ENCODE results near the gene LCN12.

Gene LCN12, protein sequence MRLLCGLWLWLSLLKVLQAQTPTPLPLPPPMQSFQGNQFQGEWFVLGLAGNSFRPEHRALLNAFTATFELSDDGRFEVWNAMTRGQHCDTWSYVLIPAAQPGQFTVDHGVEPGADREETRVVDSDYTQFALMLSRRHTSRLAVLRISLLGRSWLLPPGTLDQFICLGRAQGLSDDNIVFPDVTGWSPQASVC

DNA sequence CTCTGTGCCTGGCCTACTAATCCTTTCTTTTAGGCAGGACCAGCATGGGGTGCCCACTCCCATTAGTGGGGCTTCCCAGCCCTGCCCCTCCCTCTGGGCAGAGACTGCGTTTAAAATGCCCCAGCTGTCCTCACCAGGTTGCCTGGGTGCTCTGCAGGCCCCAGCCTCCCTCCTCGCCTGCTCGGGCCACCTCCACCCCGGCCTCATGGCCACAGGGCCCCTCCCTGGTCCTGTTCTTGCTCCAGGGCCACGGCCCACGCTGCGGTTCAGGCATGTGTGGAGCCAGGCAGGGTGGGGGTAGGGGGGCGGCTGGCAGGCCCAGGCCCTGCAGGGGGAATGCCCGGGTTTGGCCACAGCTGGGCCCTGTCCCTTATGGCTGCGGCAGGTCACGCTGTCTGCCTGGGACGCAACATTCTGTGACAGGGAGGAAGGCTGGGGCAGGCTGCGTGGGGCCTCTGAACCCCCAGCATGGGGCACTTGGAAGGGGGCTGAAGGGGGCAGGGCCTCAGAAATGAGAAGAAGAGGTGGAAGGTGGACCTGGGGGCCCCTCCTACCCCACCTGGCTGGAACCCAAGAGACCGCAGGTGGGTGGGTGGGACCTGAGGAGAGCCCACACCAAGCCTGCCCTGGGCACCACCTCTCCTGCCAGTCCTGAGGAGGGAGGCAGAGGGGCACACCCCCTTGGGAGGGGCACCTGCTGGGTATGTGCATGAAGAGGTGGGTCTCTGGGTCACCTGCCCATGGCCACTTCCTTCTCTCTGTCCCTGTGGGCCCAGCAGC is at the start of gene LCN12:
TSS of gene LCN12 (plus strand) at position 733 of the 780 bp plus-strand sequence. CDS start 55 bp downstream, outside the sequence.
- no peak for DNase-seq

DNA sequence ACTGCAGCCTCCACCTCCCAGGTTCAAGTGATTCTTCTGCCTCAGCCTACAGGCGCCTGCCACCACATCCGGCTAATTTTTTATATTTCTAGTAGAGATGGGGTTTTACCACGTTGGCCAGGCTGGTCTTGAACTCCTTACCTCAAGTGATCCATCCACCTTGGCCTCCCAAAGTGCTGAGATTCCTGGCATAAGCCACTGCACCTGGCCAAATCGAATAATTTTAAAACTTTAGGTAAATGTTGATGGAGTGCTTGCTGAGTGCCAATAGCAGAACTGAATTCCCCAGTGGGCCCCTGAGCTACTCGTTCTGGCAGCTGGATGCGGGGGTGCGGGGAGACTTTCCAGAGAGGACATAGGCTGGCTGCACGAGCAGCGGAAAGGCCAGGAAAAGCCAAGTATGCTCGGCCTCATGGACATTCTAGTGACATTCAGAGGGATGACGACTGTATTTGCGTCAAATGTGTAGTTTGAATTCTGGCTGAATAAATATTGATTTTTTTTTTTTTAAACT is 49.0 kb upstream of the LCN12 start:
- no peak for DNase-seq

DNA sequence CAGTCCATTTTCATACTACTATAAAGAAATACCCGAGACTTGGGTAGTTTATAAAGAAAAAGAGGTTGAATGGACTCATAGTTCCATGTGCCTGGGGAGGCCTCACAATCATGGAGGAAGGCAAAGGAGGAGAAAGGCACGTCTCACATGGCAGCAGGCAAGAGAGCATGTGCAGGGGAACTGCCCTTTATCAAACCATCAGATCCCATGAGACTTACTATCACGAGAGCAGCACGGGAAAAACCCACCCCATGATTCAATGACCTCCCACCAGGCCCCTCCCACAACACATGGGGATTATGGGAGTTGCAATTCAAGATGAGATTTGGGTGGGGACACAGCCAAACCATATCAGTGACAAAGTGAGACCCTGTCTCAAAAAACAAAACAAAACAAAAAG is 45.8 kb upstream of the LCN12 start:
- DNase-seq = no peak

DNA sequence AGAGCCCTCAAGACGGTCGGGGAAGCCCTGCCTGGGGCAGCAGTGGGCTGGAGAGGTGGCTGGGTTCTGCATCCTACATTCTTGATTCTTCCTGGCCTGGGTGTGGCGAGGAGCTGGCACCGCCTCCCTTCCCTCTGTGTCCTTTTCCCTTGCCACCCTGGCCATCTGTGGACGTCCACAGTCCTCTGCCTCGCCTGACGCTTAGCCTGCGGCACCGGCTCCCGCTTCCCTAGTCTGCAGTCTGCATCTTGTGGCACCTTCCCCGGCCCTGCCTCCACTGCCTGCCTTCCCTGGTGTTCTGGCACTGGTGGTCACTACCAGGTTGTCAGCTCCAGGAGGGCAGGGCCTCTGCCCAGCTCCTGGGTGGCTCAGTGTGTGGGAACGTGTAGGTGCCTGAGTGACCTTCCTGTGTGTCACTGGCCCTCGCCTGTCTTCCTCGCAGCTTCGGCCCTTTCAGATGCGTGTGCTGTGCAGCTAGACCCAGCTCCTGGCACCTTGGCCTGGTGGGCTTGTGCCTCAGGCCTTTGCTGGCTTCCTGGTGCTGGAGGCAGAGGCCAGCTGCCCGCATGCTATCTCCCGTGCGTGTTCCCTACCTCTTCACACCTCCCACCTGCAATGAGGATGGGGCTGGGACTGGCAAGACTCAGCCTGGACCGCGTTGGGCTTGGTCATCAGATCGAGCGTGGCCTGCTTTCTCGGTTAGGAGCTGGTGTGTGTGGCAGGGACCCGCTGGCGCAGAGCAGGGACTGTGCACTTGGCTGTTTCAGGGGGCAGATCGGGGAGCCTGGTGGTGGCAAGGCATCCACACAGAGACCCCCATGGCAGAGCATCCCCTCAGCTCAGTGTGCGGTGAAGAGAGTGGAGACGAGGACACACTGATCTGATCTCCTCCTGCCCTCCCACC is 44.8 kb upstream of the LCN12 start:
- no peak for DNase-seq

DNA sequence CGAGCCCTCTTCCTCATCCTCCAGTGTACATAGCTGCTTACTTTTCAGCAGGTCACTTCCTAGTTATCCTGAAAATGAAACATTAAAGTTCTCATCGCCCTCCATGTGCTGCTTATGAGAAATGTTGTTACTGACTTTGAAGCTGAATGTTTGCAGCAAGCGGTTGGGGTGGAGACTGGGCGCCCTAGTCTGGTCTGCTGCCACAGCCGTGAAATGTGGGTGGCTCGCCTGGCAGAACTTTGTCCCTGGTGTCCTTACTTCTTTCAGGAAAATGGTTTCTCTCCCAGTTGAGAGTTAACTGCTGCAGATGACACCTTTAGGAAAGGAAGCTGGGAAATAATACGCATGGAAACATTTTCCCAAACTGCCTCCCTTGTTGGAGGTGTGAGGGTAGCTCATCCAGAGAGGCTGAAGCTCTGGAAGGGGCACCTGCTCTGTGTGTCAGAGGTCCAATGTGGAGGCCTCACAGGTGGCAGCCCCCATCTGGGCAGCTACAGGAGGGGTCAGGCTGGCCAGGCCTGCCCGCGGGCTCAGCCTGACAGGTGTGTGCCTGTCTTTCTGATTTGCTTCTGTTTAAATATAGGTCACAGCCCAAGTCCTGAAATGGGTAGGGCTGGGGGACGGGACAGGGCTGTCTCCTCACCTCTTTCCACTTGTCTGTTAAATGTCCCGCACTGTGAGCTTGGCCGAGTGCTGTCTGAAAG is 41.7 kb upstream of the LCN12 start:
- DNase-seq = no peak

DNA sequence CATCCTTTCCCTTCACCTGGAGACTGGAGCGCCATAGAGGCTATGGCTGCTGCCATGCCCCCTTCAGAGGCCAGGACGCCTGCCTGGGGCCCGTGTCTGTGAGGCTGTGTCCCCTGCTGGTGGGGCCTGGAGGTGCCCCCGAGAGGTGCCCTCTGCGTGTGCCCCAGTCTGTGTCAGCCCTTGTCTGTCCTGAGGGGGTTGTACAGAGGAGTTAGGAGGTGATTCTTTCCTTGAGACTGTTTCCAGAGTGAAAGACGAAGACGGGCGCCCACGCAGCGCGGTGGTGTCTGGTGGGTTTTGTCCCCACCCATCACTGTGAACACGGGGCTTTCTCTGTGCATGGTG is 41.2 kb upstream of the LCN12 start:
- no peak for DNase-seq

DNA sequence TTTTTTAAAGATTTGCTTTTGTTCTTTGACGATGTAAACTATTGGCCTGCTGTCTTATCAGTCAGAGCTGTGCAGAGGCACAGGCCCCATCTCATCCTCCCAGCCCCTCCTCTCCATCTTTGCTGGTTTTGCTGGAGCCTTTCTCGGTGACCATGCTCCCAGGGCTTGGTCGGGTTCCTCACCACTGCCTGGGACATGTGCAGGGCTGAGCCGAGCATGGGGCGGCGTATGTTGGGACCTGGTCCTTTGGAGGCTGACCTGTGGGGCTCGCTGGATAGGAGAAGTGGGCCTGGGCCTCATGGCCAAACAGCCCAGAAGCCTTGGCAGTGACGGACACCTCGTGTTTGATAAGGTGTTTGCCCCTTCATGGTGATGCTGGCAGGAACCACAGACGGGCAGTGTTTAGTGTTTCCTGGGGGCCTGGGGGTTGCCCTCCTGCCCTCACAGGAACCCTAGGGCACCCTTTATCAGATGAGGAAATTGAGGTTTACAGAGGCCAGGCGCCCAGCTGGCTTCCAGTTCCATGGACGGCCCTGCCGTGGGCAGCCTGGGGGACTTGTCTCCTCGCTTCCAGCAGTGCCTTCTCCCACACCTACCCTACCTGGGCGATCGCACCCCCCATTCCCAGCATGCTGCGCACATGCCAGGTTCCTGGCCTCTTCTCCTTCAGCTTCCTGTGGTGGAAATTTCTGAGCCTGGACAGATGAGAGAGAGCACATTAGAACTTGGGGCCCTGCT is 38.2 kb upstream of the LCN12 start:
- no peak for DNase-seq

DNA sequence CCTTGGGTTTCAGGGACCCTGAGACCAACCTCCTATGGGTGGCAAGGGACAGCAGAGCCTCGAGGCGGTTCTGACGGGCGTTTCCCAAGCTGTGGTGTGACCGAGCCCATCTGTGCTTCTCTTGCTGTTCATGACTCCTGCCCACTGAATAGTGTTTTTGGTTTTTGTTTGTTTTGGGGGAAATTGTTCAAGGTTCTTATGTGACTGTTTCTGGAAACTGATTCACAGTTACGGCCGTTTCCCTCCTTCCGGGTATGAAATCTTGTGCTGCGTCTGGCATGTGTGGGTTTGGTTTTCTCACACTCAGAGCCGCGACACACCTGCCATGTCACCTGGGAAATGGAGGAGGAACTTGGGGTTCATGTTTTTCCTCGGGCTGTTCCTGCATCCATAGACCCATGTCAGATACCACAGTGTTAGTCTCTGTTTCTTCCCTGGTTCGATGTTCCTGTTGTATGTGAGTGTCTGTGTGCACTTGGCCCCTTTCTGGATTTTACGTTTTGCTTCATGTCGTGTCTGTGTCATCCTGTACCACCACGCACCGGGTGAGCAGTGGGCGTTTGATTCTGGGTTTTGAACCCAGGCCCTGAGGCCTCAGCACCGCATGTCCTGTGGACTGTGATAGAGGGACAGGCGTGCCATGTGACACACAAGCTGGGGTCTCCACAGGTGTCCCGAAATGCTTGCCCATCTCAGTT is 36.3 kb upstream of the LCN12 start:
- no peak for DNase-seq

DNA sequence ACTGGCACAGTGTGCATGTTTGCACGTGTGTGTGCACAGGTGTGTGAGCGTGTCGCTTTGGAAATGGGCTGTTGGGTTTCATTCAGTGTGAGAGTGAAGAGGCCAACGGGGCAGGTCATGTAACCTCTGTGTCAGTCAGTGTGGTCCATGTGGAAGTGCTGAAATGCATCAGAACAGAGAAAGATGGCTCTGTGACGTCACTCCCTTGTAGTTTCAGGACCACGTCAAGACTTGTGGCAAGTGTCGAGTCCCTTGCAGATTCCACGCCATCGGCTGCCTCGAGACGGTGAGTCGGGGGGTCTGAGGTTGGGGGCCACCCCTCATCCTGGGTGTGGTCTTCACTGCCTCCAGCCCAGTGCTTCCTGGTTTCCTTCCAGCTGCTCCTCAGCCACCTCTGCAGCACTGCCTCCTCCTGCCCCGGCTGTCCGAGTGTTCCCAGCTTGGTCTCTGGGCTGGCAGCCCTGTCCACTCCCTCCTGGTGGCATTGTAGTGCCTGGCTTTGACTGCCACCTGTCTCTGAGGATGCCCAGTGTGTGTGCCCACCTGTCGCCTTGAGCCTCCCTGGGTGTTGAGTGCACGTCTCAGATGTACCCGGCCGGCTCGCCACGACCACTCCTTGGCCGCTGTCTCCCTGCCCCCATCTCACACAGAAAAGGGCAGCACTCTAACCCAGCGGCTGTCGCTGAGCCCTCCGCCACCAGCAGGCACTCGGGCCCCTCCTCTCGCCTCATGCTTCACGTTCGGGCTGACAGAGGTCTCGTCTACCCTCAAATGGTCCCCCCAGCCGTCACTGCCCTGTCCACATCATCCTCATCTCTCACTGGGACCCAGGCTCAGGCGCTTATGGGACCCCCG is 35.5 kb upstream of the LCN12 start:
- no peak for DNase-seq

DNA sequence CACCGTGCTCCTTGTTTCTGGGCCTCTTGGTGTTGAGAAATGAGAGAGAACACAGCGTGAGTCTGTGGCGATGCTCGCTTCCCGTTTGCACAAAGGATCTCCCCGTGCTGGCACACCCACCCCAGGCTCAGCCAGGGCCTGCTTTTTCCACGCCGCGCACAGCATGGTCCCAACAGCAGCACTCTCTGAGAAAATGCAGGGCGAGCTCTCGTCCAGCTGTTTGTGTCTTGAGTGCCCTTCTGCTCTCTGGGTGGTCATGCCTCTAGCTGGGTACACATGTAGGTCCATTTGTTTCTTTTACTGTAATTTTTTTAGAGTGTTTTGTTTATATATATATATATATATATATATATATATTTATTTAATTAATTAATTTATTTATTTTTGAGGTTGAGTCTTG is 34.2 kb upstream of the LCN12 start:
- no peak for DNase-seq

DNA sequence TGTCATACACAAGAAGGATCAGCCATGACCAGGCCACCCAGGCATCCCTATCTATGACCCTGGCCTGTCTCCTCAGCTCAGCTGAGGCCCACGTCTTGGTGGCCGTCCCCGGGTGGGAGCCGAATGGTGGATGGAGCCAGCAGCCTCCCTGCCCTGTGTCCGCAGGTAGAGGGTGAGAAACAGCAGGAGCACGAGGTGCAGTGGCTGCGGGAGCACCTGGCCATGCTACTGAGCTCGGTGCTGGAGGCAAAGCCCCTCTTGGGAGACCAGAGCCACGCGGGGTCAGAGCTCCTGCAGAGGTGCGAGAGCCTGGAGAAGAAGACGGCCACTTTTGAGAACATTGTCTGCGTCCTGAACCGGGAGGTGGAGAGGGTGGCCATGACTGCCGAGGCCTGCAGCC is 32.0 kb upstream of the LCN12 start:
- no peak for DNase-seq

DNA sequence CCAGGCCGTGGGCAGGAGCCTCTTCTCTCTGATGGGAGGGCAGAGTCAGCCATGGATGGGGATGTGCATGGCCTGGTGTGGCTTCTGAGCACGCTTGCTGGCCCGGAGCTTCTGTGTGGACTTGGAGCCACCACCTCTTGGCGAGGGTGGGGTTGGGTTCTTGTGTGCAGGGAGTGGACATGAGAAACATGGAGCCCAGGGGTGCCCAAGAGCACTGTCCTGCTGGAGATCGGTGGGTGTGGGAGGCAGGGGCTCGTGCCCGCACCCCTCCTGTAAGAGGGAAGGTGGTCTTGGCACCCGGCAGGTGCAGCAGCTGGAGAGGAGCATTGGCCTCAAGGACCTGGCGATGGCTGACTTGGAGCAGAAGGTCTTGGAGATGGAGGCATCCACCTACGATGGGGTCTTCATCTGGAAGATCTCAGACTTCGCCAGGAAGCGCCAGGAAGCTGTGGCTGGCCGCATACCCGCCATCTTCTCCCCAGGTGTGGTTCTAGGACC is 31.3 kb upstream of the LCN12 start:
- no peak for DNase-seq

DNA sequence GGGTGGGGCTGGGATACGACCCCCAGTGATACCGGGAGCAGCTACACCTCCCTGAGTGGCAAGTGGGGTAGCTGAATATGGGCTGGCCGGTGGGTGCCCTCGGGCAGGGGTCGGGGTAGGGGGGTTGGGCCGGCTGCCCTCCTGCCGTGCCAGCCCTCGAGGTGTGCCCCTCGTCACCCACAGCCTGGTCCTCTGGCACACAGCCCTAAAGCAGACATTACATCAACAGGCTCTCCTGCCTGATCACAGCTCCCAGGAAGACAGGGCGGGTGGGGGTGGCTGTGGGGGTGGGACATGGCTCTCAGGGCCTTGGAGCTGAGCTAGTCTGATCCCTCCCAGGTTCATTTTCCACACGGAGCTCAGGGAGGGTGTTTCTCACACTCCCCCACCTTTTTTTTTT is 30.8 kb upstream of the LCN12 start:
- no peak for DNase-seq

DNA sequence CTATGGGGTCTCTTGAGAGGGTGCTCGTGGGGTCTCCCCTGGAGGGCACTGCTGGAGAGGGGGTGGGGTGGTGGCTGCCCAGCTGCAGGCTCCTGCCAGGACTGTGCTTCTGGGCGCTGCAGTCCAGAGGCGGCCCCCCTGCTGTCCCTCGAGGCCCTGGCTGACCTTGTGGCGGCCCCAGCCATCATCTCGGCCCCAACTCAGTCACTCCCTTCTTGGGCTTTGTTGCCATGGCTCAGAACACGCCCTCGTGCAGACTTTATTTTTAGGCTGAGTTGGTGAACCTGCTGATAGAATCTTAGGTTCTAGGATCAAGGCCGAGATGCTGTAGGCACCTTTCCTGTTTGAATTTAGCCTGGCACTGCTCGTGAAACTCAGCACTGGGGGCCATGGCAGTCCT is 30.4 kb upstream of the LCN12 start:
- no peak for DNase-seq

DNA sequence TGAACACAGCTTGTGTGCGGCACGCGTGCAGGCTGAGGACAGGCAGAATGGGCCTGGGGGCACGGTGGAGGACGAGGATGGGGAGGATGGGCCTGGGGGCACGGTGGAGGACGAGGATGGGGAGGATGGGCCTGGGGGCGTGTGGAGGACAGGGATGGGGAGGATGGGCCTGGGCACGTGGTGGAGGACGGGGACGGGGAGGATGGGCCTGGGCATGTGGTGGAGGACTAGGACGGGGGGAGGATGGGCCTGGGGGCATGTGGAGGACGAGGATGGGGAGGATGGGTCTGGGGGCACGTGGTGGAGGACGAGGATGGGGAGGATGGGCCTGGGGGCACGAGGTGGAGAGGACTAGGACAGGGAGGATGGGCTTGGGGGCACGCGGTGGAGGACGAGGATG is 29.5 kb upstream of the LCN12 start:
- DNase-seq = no peak

DNA sequence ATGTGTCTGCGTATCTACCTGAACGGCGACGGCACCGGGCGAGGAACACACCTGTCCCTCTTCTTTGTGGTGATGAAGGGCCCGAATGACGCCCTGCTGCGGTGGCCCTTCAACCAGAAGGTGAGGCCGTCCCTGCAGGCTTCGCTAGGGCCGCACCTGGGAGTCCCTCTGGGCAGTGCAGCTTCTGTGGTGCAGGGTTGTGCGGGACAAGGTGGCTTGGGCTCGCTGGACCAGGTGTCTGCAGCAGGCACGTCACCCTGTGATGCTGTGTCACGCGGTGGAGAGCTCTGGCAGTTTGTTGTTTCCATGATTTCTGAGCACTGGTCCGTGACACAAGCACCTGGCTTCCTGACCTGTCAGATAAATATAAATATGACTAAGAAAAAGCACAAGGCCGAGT is 28.2 kb upstream of the LCN12 start:
- no peak for DNase-seq

DNA sequence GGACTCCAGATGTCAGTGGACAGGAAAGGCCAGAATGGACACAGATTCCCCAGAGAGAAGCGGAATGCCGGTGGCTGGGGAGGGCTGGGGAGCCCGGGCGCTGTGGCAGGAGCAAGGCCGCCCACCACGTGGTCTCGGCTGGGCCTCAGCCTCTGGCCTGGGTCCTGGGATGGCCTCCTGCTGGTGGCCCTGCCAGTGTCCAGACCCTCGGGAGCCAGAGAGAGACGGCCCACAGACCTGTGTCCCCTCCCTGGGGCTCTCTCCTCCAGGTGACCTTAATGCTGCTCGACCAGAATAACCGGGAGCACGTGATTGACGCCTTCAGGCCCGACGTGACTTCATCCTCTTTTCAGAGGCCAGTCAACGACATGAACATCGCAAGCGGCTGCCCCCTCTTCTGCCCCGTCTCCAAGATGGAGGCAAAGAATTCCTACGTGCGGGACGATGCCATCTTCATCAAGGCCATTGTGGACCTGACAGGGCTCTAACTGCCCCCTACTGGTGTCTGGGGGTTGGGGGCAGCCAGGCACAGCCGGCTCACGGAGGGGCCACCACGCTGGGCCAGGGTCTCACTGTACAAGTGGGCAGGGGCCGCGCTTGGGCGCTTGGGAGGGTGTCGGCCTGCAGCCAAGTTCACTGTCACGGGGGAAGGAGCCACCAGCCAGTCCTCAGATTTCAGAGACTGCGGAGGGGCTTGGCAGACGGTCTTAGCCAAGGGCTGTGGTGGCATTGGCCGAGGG is 26.5 kb upstream of the LCN12 start:
- no peak for DNase-seq

DNA sequence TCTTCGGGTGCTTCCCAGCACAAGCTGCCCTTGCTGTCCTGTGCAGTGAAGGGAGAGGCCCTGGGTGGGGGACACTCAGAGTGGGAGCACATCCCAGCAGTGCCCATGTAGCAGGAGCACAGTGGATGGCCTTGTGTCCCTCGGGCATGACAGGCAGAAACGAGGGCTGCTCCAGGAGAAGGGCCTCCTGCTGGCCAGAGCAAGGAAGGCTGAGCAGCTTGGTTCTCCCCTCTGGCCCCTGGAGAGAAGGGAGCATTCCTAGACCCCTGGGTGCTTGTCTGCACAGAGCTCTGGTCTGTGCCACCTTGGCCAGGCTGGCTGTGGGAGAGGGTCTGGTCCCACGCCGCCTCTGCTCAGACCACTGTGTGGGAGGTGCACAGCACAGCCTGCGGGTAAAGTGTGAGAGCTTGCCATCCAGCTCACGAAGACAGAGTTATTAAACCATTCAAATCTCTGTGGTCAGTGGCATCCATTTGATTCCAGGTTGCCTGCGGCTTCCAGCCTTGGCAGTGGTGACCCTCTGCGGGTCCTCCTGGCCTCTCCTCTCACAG is 25.8 kb upstream of the LCN12 start:
- DNase-seq = no peak

DNA sequence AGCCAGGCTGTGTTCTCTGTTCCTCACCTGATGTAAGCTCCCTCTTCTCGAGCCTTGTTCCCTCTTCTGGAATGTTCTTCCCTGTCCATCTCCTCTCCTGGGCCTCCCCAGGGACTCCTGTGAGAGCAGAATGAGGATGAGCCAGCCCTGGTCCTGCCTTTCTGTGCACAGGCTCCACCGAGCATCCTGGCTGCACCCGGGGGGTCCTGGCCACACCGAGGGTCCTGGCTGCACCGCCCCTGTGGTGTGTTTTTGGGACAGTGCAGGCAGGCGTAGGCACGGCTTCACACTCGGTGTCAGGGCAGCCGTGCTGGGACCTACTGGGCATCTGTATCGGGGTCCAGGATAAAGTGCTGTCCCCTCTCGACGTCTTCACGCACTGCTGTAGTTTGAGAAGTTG is 25.3 kb upstream of the LCN12 start:
- no peak for DNase-seq

Data from fibroblast of skin of right quadriceps (primary cell).